Sigmoid colon (tissue), 7 donors: ENCODE data around the gene CFAP210. TPM values are rescaled to one million over a fixed set of nuclear protein-coding genes. Genes with fewer than 3 reads are reported as not detected.

Experiments
- DNase-seq: peaks from one replicate; pipeline ENCODE4 v3.0.0-alpha.2; 2019
- H3K27ac ChIP-seq, 4 donors: fragments of 200-600 bp; sonication (generic); one replicate each; pipeline ENCODE4 v1.5.1; 2016 to 2019; ENCODE audit warnings: mild to moderate bottlenecking in 1 of 4
- H3K27me3 ChIP-seq, 3 donors: fragments of 200-600 bp; sonication (generic); one replicate each; pipeline ENCODE4 v1.5.1; 2019; ENCODE audit warnings: mild to moderate bottlenecking in 1 of 3
- H3K36me3 ChIP-seq, 4 donors: fragments of 200-600 bp; sonication (generic); one replicate each; pipeline ENCODE4 v1.5.1; 2016 to 2019
- H3K4me1 ChIP-seq, 4 donors: fragments of 200-600 bp; sonication (generic); one replicate each; pipeline ENCODE4 v1.5.1; 2017 to 2019
- H3K4me3 ChIP-seq, 4 donors: fragments of 200-600 bp; sonication (generic); one replicate each; pipeline ENCODE4 v1.5.1; 2017 to 2019; ENCODE audit warnings: mild to moderate bottlenecking in 2 of 4, moderate library complexity in 1 of 4
- H3K9me3 ChIP-seq, 4 donors: fragments of 200-600 bp in 3 of 4; sonication (generic) in 3 of 4; one replicate each; pipeline versions ENCODE4 v1.5.1 to v1.6.1; 2013 to 2019
- CTCF ChIP-seq, 4 experiments: fragments of 450-650 bp in 3 of 4; fragments of 200-600 bp in 1 of 4; IDR thresholded peaks; one replicate each; pipeline ENCODE4 v1.5.1; 2016 to 2019; ENCODE audit warnings: antibody characterized with exemption in 4 of 4, mild to moderate bottlenecking in 3 of 4, moderate library complexity in 2 of 4
- EP300 ChIP-seq, 4 donors: sonication (generic); formaldehyde crosslinking; IDR thresholded peaks; one replicate each; pipeline ENCODE4 v1.6.1; 2017; ENCODE audit warnings: antibody characterized with exemption in 4 of 4
- POLR2A ChIP-seq, 2 donors: fragments of 450-650 bp; IDR thresholded peaks; one replicate each; pipeline ENCODE4 v1.6.1; 2016; ENCODE audit warnings: antibody characterized with exemption in 2 of 2, mild to moderate bottlenecking in 2 of 2, moderate library complexity in 2 of 2
- POLR2AphosphoS5 ChIP-seq, 4 donors: sonication (generic); formaldehyde crosslinking; IDR thresholded peaks; one replicate each; pipeline ENCODE4 v1.6.1; 2017; ENCODE audit warnings: antibody characterized with exemption in 4 of 4
- WGBS, 2 donors: extraction: QIAGEN DNeasy Blood & Tissue Kit; methylation state at CpG; one replicate each; pipeline ENCODE4 v1.1.7; 2013; 5-methylcytosine and 5-hydroxymethylcytosine counted together
- intact Hi-C: fragments of 100-400 bp; cut with DNase I; formaldehyde crosslinking; loops from one replicate; pipeline ENCODE4 v1.15.1; 2023
- polyA plus RNA-seq, 3 donors: library from polyadenylated mRNA; stranded (reverse); fragments of 200-250 nt; gene quantifications; one replicate each; pipeline ENCODE4 v1.2.3, GENCODE V29; 2013
- total RNA-seq, 4 donors: library from RNA; depleted of rRNA; stranded (reverse); fragments of >200 nt; gene quantifications; one replicate each; pipeline ENCODE4 v1.1.0, GENCODE V29; 2016
- donor health status: healthy with polysubstance abuse.
- donor health status: Bipolar disorder and iron deficiency.
- donor health status: healthy.

The CFAP210 gene
- total and polyA plus RNA-seq, 7 donors, result 0.04 TPM; not detected in 6

GRCh38 chr2:169670215-169670651 lies 24.0 kb downstream of the CFAP210 start:
- Histone ChIP-seq H3K9me3 (no peaks in the 10 kb centered on the region), H3K4me1 (no peaks in the 10 kb centered on the region), H3K27me3 (no peaks in the 10 kb centered on the region), H3K27ac (no peak overlapping the region), H3K36me3 (no peaks in the 10 kb centered on the region), H3K4me3 (no peak overlapping the region)
- 82 to 86% methylated on average over 2 of the region's 2 CpGs for WGBS, 2 donors
- TF ChIP-seq CTCF (IDR thresholded peaks at IDR 0.05) (no peak), POLR2AphosphoS5 (IDR thresholded peaks at IDR 0.05) (no peak), EP300 (IDR thresholded peaks at IDR 0.05) (no peak), POLR2A (IDR thresholded peaks at IDR 0.05) (no peak)
- intact Hi-C loops, result no loop called here
- no peak for DNase-seq

GRCh38 chr2:169667583-169667982 lies 26.6 kb downstream of the CFAP210 start:
- TF ChIP-seq POLR2A (IDR thresholded peaks at IDR 0.05), result no peak
- TF ChIP-seq EP300 (IDR thresholded peaks at IDR 0.05), result no peak
- no peak for TF ChIP-seq CTCF (IDR thresholded peaks at IDR 0.05)
- TF ChIP-seq POLR2AphosphoS5 (IDR thresholded peaks at IDR 0.05), result no peak
- no peaks in the 10 kb centered on the region for H3K4me1 ChIP-seq
- H3K27ac ChIP-seq, result no peak overlapping the region
- no peak for DNase-seq
- no peaks in the 10 kb centered on the region for H3K9me3 ChIP-seq
- no peaks in the 10 kb centered on the region for H3K36me3 ChIP-seq
- intact Hi-C loops, result no loop called here
- 17 to 36% methylated on average over 2 of the region's 2 CpGs for WGBS, 2 donors
- no peak overlapping the region for H3K4me3 ChIP-seq
- no peaks in the 10 kb centered on the region for H3K27me3 ChIP-seq

DNA sequence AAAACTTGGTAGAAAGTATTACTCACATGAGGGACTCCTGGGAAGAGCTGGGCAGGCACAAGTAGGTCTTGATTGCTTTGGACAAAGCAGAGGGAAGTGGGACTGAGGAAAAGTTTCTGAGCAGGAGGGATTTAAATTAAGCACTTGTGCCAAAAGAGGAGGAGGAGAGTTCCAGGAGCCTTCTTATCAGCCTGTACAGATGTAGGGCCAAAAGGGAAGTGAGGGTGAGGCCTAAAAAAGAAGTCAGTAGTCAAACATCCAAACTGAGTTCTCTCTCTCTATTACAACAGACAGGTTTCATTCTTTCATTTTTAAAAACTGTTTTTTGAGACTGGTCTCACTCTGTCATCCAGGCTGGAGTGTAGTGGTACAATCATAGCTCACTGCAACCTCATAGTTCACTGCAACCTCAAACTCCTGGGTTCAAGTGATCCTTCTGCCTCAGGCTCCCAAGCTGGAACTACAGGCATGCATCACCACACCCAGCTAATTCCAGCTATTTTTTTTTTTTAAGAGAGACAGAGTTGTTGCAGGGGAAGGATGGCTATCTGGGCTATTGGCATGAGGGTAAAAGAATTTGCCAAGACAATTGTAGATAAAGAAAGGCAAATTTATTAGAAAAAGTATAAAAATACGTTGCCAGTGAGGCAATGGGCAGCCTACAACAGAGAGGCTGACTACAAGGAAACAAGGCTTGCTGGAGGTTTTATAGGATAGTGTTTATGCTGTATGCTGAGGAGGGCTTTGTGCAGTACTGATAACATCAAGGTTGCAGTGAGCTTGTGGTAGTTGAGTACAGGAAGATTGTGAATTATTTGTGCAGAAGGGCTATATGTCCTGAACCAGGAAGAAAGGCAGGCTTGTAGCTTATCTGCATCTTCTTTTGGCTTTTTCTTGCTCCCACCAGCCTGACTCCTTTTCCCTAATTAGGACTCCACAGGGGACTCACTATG lies 29.0 kb downstream of the CFAP210 start:
- WGBS, 2 donors, result 47 to 62% methylated on average over 1 of the region's 1 CpG
- intact Hi-C loops, result no loop called here
- DNase-seq, result no peak
- Histone ChIP-seq H3K27me3 (no peaks in the 10 kb centered on the region), H3K36me3 (no peaks in the 10 kb centered on the region), H3K9me3 (no peaks in the 10 kb centered on the region), H3K4me3 (no peak overlapping the region), H3K27ac (no peak overlapping the region), H3K4me1 (no peaks in the 10 kb centered on the region)
- TF ChIP-seq POLR2A (IDR thresholded peaks at IDR 0.05), result no peak

- no peaks in the 10 kb centered on the region for H3K36me3 ChIP-seq
- TF ChIP-seq POLR2AphosphoS5 (IDR thresholded peaks at IDR 0.05), result no peak
- TF ChIP-seq CTCF (IDR thresholded peaks at IDR 0.05), result no peak
- no peak for TF ChIP-seq EP300 (IDR thresholded peaks at IDR 0.05)
- no peak for TF ChIP-seq POLR2A (IDR thresholded peaks at IDR 0.05)
- no peaks in the 10 kb centered on the region for H3K9me3 ChIP-seq
- no peak for DNase-seq
- no peak overlapping the region for H3K27ac ChIP-seq
- 85 to 88% methylated on average over 1 of the region's 1 CpG for WGBS, 2 donors
- no peaks in the 10 kb centered on the region for H3K27me3 ChIP-seq
- H3K4me3 ChIP-seq, result no peak overlapping the region
- intact Hi-C loops, result no loop called here
- no peaks in the 10 kb centered on the region for H3K4me1 ChIP-seq
Observed at GRCh38 chr2:169664600-169664977, 29.6 kb downstream of the CFAP210 start.

DNA sequence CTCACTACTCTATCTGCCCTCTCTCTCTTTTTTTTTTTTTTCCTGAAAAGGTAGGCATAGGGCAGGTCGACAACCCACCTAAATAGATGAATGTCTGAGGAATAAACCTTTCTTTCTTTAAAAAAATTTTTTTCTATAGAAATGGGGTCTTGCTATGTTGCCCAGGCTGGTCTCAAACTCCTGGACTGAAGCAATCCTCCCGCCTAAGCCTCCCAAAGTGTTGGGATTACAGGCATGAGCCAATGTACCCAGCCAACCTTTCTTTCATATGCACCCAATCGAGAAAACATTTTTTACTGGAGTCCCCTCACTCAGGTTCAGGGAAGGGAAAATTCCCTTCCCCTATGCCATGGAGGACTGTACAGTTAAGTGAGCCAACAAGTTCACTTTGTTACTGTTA lies 31.0 kb downstream of the CFAP210 start:
- H3K27me3 ChIP-seq, result no peaks in the 10 kb centered on the region
- no peak for DNase-seq
- H3K4me1 ChIP-seq, result no peaks in the 10 kb centered on the region
- 92% methylated on average over 3 of the region's 3 CpGs for WGBS, 2 donors
- intact Hi-C loops, result no loop called here
- H3K9me3 ChIP-seq, result no peaks in the 10 kb centered on the region
- no peak overlapping the region for H3K4me3 ChIP-seq
- TF ChIP-seq EP300 (IDR thresholded peaks at IDR 0.05), result no peak
- H3K27ac ChIP-seq, result no peak overlapping the region
- no peaks in the 10 kb centered on the region for H3K36me3 ChIP-seq
